IMR-90 (cell line): ENCODE measurements around the gene CHMP3. TPM values are rescaled to one million over a fixed set of nuclear protein-coding genes. Genes with fewer than 3 reads are reported as not detected.

ENCODE experiments used
- ATAC-seq: fragments of 200-7000 bp; cut with Tn5 transposase; 2 replicates; pipeline ENCODE4 v1.9.1; 2020; ENCODE audit warnings: low read depth, mild to moderate bottlenecking, moderate library complexity
- BruUV-seq: library from RNA; stranded (reverse); fragments of 400-500 nt; replicated peaks from 2 replicates; lab custom pipeline; 2021; lab: Mats Ljungman, UMichigan
- CTCF ChIA-PET: fragments of 300-600 bp; formaldehyde crosslinking; extraction: SDS; loops from one replicate; lab custom pipeline; 2021; ENCODE audit warnings: antibody characterized with exemption; lab: Yijun Ruan, JAX
- POLR2A ChIA-PET: fragments of 300-600 bp; sonication (Branson Sonifier 250); formaldehyde crosslinking; loops from one replicate; lab custom pipeline; 2022; ENCODE audit warnings: antibody characterized with exemption; ENCODE audit not compliant: unreplicated experiment; lab: Charles Lee
- DNase-seq: peaks from one replicate; pipeline ENCODE4 v3.0.0; 2013
- H2AFZ ChIP-seq: replicated peaks from 2 replicates; pipeline ENCODE3; 2013; ENCODE audit warnings: low read length, mild to moderate bottlenecking; ENCODE audit not compliant: poor library complexity
- H2AK5ac ChIP-seq: 2 replicates; pipeline ENCODE4 v1.6.1; 2013; ENCODE audit warnings: low read depth, low read length, inconsistent platforms
- H2AK9ac ChIP-seq: replicated peaks from 2 replicates; pipeline ENCODE3; 2013; ENCODE audit warnings: mild to moderate bottlenecking, low read depth, low read length, moderate library complexity; ENCODE audit not compliant: poor library complexity
- H2BK120ac ChIP-seq: 2 replicates; pipeline ENCODE4 v1.6.1; 2013; ENCODE audit warnings: low read depth, low read length, inconsistent platforms
- H2BK15ac ChIP-seq: 3 replicates; pipeline ENCODE4 v1.6.1; 2013; ENCODE audit warnings: low read depth, low read length, inconsistent platforms
- H2BK20ac ChIP-seq: 2 replicates; pipeline ENCODE4 v1.6.1; 2013; ENCODE audit warnings: low read depth, mild to moderate bottlenecking, inconsistent platforms, low read length, moderate library complexity
- H2BK5ac ChIP-seq: 2 replicates; pipeline ENCODE4 v1.6.1; 2013; ENCODE audit warnings: mild to moderate bottlenecking, low read depth, low read length, inconsistent platforms; ENCODE audit not compliant: poor library complexity, severe bottlenecking
- H3K14ac ChIP-seq: replicated peaks from 2 replicates; pipeline ENCODE4 v1.6.1; 2013; ENCODE audit warnings: low read depth, low read length, inconsistent platforms
- H3K18ac ChIP-seq: 2 replicates; pipeline ENCODE4 v1.6.1; 2013; ENCODE audit warnings: low read depth, low read length, control low read depth
- H3K23ac ChIP-seq: 2 replicates; pipeline ENCODE4 v1.6.1; 2013; ENCODE audit warnings: low read depth, low read length, inconsistent platforms
- H3K27ac ChIP-seq: 2 replicates; pipeline ENCODE4 v1.5.1; 2013; ENCODE audit warnings: mild to moderate bottlenecking, control low read depth, low read length; ENCODE audit not compliant: insufficient read depth
- H3K27me3 ChIP-seq: 2 replicates; pipeline ENCODE4 v1.6.1; 2013; ENCODE audit warnings: low read length; ENCODE audit not compliant: control insufficient read depth, insufficient read depth
- H3K36me3 ChIP-seq: 2 replicates; pipeline ENCODE4 v1.6.1; 2013; ENCODE audit warnings: low read length, mixed read lengths; ENCODE audit not compliant: control insufficient read depth, insufficient read depth
- H3K4ac ChIP-seq: 2 replicates; pipeline ENCODE4 v1.6.1; 2013; ENCODE audit warnings: low read depth, low read length, inconsistent platforms
- H3K4me1 ChIP-seq: 2 replicates; pipeline ENCODE4 v1.6.1; 2013; ENCODE audit warnings: low read length, mixed read lengths; ENCODE audit not compliant: control insufficient read depth, insufficient read depth
- H3K4me2 ChIP-seq: 2 replicates; pipeline ENCODE4 v1.6.1; 2013; ENCODE audit warnings: low read depth, mild to moderate bottlenecking, control low read depth, low read length, moderate library complexity
- H3K4me3 ChIP-seq: 2 replicates; pipeline ENCODE4 v1.5.1; 2013; ENCODE audit warnings: low read depth, mild to moderate bottlenecking, control low read depth, low read length, moderate library complexity; ENCODE audit not compliant: insufficient read depth
- H3K56ac ChIP-seq: 2 replicates; pipeline ENCODE4 v1.6.1; 2013; ENCODE audit warnings: low read length, inconsistent platforms; ENCODE audit not compliant: insufficient read depth; ENCODE audit errors: extremely low read depth
- H3K79me1 ChIP-seq, 2 experiments: 2 replicates each; pipeline ENCODE4 v1.6.1; 2013; ENCODE audit warnings: low read length in 2 of 2, inconsistent platforms in 1 of 2, low read depth in 1 of 2
- H3K9ac ChIP-seq: 2 replicates; pipeline ENCODE4 v1.6.1; 2013; ENCODE audit warnings: low read depth, low read length, control low read depth
- H3K9me1 ChIP-seq: 2 replicates; pipeline ENCODE4 v1.6.1; 2013; ENCODE audit warnings: low read length, inconsistent platforms; ENCODE audit not compliant: insufficient read depth
- H3K9me3 ChIP-seq: 2 replicates; pipeline ENCODE4 v1.6.1; 2013; ENCODE audit warnings: low read length; ENCODE audit not compliant: control insufficient read depth, insufficient read depth
- H4K20me1 ChIP-seq: 2 replicates; pipeline ENCODE4 v1.6.1; 2013; ENCODE audit warnings: low read length, inconsistent platforms; ENCODE audit not compliant: insufficient read depth
- H4K5ac ChIP-seq: 2 replicates; pipeline ENCODE4 v1.6.1; 2013; ENCODE audit warnings: mild to moderate bottlenecking, low read depth, low read length, control low read depth
- H4K8ac ChIP-seq, 2 experiments: 2 replicates each; pipeline ENCODE4 v1.6.1; 2013; ENCODE audit warnings: low read depth in 2 of 2, low read length in 2 of 2, control low read depth in 1 of 2, inconsistent platforms in 1 of 2
- H4K91ac ChIP-seq: 2 replicates; pipeline ENCODE4 v1.6.1; 2013; ENCODE audit warnings: low read depth, low read length, inconsistent platforms; ENCODE audit not compliant: insufficient read depth
- BHLHE40 ChIP-seq: fragments of 150-350 bp; IDR thresholded peaks from 2 replicates; pipeline ENCODE4 v1.6.1; 2016; ENCODE audit warnings: mild to moderate bottlenecking, low read depth, low read length
- CEBPB ChIP-seq: IDR thresholded peaks from 2 replicates; pipeline ENCODE4 v1.6.1; 2012; ENCODE audit warnings: low read depth, low read length, improper control_type of control experiment
- CHD1 ChIP-seq: IDR thresholded peaks from 2 replicates; pipeline ENCODE4 v1.6.1; 2012; ENCODE audit warnings: low read depth, low read length, improper control_type of control experiment
- FOS ChIP-seq: fragments of 150-350 bp; IDR thresholded peaks from 2 replicates; pipeline ENCODE4 v1.6.1; 2016; ENCODE audit warnings: low read depth, low read length
- MAFK ChIP-seq: IDR thresholded peaks from 2 replicates; pipeline ENCODE4 v1.6.1; 2012; ENCODE audit warnings: low read depth, low read length, improper control_type of control experiment
- MAZ ChIP-seq: IDR thresholded peaks from 2 replicates; pipeline ENCODE4 v1.6.1; 2012; ENCODE audit warnings: low read depth, mild to moderate bottlenecking, low read length, improper control_type of control experiment, moderate library complexity, borderline replicate concordance
- MXI1 ChIP-seq: IDR thresholded peaks from 2 replicates; pipeline ENCODE4 v1.6.1; 2012; ENCODE audit warnings: low read depth, mild to moderate bottlenecking, low read length, moderate library complexity, borderline replicate concordance
- NFE2L2 ChIP-seq: fragments of 150-350 bp; IDR thresholded peaks from 2 replicates; pipeline ENCODE4 v1.6.1; 2016; ENCODE audit warnings: low read depth, mild to moderate bottlenecking, low read length
- POLR2A ChIP-seq: IDR thresholded peaks from 2 replicates; pipeline ENCODE4 v1.6.1; 2012; ENCODE audit warnings: mild to moderate bottlenecking, low read depth, low read length
- RAD21 ChIP-seq: IDR thresholded peaks from 2 replicates; pipeline ENCODE4 v1.6.1; 2012; ENCODE audit warnings: low read length, improper control_type of control experiment
- RCOR1 ChIP-seq: IDR thresholded peaks from 2 replicates; pipeline ENCODE4 v1.6.1; 2012; ENCODE audit warnings: mild to moderate bottlenecking, low read length, improper control_type of control experiment; ENCODE audit not compliant: insufficient replicate concordance
- RFX5 ChIP-seq: IDR thresholded peaks from 2 replicates; pipeline ENCODE4 v1.8.0; 2012; ENCODE audit warnings: low read depth, mild to moderate bottlenecking, low read length, moderate library complexity
- SMC3 ChIP-seq: fragments of 150-350 bp; IDR thresholded peaks from 2 replicates; pipeline ENCODE4 v1.6.1; 2016; ENCODE audit warnings: low read depth, mild to moderate bottlenecking, antibody characterized with exemption, low read length, moderate library complexity
- WGBS, 2 experiments: methylation state at CpG; one replicate each; pipeline versions ENCODE4 v1.1.5 to v1.1.7; 2013; ENCODE audit warnings: missing lambda C conversion rate in 2 of 2; ENCODE audit not compliant: insufficient read length in 1 of 2; ENCODE audit errors: extremely low coverage in 2 of 2; 5-methylcytosine and 5-hydroxymethylcytosine counted together
- dilution Hi-C: fragments of 300-500 bp; cut with HindIII; formaldehyde crosslinking; loops from one replicate; pipeline ENCODE4 v1.14.3; 2018; ENCODE audit warnings: low sequenced_read_pairs; ENCODE audit not compliant: unreplicated experiment
- in situ Hi-C: fragments of 300-500 bp; cut with MboI; formaldehyde crosslinking; loops from 3 replicates; pipeline ENCODE4 v1.14.3; 2019; ENCODE audit warnings: low sequenced_read_pairs, inconsistent platforms, mixed read lengths
- intact Hi-C: fragments of 100-400 bp; cut with micrococcal nuclease; formaldehyde crosslinking; loops from 2 replicates; pipeline ENCODE4 v1.10.0; 2022
- polyA plus RNA-seq, 3 experiments: library from polyadenylated mRNA; depleted of rRNA; stranded (reverse); fragments of >200 nt; gene quantifications; 2 replicates each; pipeline ENCODE4 v1.2.3, GENCODE V29; 2012; ENCODE audit warnings: low replicate concordance in 1 of 3
- total RNA-seq: library from RNA; depleted of rRNA; stranded (reverse); fragments of >200 nt; gene quantifications from 2 replicates; pipeline ENCODE4 v1.2.3, GENCODE V29; 2012
- TF ChIP-seq, protein P1 (sequence below): fragments of 150-350 bp; IDR thresholded peaks from 2 replicates; pipeline ENCODE4 v1.6.1; 2016; ENCODE audit warnings: low read depth, mild to moderate bottlenecking, low read length, moderate library complexity, borderline replicate concordance
- TF ChIP-seq, protein P2 (sequence below): fragments of 150-350 bp; IDR thresholded peaks from 2 replicates; pipeline ENCODE4 v1.6.1; 2017; ENCODE audit warnings: mild to moderate bottlenecking, antibody characterized with exemption, low read length, low read depth
- TF ChIP-seq, protein P3 (sequence below): conservative IDR thresholded peaks from 2 replicates; pipeline ENCODE4 v1.5.1; 2012; ENCODE audit warnings: mild to moderate bottlenecking, low read depth, low read length, improper control_type of control experiment

The CHMP3 gene
- total and polyA plus RNA-seq, 2 of the 4 experiments (the other 2 are of a cell fraction), result 38.4 to 84.6 TPM

DNA sequence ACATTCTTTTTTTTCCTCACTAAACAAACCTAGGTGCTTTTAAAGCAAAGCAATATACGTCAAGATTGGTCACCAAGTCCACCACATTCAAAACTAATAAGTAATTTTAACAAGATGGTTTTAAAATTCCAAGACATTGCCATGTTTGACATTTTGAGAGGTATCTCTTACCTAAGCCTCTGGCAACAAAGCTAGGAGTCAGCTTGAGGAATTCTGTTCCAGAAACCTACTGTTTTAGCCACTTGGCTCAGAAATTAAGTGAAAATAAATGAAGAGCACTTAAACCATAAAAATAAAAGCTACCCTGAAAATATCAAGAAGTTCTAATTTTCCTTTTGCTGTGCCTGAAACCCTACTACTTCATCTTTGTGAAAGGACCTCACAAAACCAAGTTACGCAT is 30.0 kb upstream of the CHMP3 start:
- no peaks in the 10 kb centered on the region for H3K36me3 ChIP-seq
- ATAC-seq, result no peak
- H2BK5ac ChIP-seq, result no peak overlapping the region
- no peak overlapping the region for H4K91ac ChIP-seq
- DNase-seq, result no peak
- H3K9me1 ChIP-seq, result no peaks in the 10 kb centered on the region
- no peaks in the 10 kb centered on the region for H4K20me1 ChIP-seq
- H3K27ac ChIP-seq, result no peak overlapping the region
- POLR2A ChIA-PET, result no interaction called here
- H2BK15ac ChIP-seq, result no peak overlapping the region
- TF ChIP-seq SMC3 (no peak), RAD21 (no peak), CHD1 (no peak), RFX5 (no peak), RCOR1 (no peak), POLR2A (no peak), CEBPB (no peak), MXI1 (no peak), MAZ (no peak), NFE2L2 (no peak), MAFK (no peak), FOS (no peak), BHLHE40 (no peak)
- TF ChIP-seq, protein P1, sequence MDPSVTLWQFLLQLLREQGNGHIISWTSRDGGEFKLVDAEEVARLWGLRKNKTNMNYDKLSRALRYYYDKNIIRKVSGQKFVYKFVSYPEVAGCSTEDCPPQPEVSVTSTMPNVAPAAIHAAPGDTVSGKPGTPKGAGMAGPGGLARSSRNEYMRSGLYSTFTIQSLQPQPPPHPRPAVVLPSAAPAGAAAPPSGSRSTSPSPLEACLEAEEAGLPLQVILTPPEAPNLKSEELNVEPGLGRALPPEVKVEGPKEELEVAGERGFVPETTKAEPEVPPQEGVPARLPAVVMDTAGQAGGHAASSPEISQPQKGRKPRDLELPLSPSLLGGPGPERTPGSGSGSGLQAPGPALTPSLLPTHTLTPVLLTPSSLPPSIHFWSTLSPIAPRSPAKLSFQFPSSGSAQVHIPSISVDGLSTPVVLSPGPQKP, result no peak
- TF ChIP-seq, protein P2, sequence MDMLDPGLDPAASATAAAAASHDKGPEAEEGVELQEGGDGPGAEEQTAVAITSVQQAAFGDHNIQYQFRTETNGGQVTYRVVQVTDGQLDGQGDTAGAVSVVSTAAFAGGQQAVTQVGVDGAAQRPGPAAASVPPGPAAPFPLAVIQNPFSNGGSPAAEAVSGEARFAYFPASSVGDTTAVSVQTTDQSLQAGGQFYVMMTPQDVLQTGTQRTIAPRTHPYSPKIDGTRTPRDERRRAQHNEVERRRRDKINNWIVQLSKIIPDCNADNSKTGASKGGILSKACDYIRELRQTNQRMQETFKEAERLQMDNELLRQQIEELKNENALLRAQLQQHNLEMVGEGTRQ, result no peak
- TF ChIP-seq, protein P3, sequence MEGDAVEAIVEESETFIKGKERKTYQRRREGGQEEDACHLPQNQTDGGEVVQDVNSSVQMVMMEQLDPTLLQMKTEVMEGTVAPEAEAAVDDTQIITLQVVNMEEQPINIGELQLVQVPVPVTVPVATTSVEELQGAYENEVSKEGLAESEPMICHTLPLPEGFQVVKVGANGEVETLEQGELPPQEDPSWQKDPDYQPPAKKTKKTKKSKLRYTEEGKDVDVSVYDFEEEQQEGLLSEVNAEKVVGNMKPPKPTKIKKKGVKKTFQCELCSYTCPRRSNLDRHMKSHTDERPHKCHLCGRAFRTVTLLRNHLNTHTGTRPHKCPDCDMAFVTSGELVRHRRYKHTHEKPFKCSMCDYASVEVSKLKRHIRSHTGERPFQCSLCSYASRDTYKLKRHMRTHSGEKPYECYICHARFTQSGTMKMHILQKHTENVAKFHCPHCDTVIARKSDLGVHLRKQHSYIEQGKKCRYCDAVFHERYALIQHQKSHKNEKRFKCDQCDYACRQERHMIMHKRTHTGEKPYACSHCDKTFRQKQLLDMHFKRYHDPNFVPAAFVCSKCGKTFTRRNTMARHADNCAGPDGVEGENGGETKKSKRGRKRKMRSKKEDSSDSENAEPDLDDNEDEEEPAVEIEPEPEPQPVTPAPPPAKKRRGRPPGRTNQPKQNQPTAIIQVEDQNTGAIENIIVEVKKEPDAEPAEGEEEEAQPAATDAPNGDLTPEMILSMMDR, result no peak
- H3K4me2 ChIP-seq, result no peak overlapping the region
- in situ Hi-C loops (no loop called here), intact Hi-C loops (no loop called here), dilution Hi-C loops (no loop called here)
- H3K4me1 ChIP-seq, result no peaks in the 10 kb centered on the region
- no peak overlapping the region for H3K18ac ChIP-seq
- no peak overlapping the region for H2AK5ac ChIP-seq
- CTCF ChIA-PET, result no interaction called here
- no peak overlapping the region for H3K4me3 ChIP-seq
- H3K23ac ChIP-seq, result no peak overlapping the region
- no CpG with 5 or more reads among the region's 2 CpGs for WGBS, 2 experiments
- no TSS peak for BruUV-seq
- no peak overlapping the region for H2BK120ac ChIP-seq
- no peak overlapping the region for H4K5ac ChIP-seq
- H2AFZ ChIP-seq, result no peak overlapping the region
- no peak overlapping the region for H3K4ac ChIP-seq
- no peak overlapping the region for H2AK9ac ChIP-seq
- H3K79me1 ChIP-seq, result no peaks in the 10 kb centered on the region
- no peaks in the 10 kb centered on the region for H3K9me3 ChIP-seq
- no peak overlapping the region for H4K8ac ChIP-seq
- no peaks in the 10 kb centered on the region for H3K27me3 ChIP-seq
- no peak overlapping the region for H2BK20ac ChIP-seq
- no peak overlapping the region for H3K56ac ChIP-seq
- no peak overlapping the region for H3K14ac ChIP-seq
- H3K9ac ChIP-seq, result no peak overlapping the region
